Neural progenitor cell (in vitro differentiated cells): ENCODE data around the gene SHQ1. TPM values are rescaled to one million over a fixed set of nuclear protein-coding genes. Genes with fewer than 3 reads are reported as not detected.
A peak's percentile ranks its signal among the peaks of the same experiment; 100 is the strongest.

Source experiments
- DNase-seq: peaks from one replicate; pipeline ENCODE4 v3.0.0-alpha.2; 2016; ENCODE audit warnings: low spot score
- H2AFZ ChIP-seq: fragments of 200-600 bp; sonication (generic); replicated peaks from 2 replicates; pipeline ENCODE4 v1.6.1; 2016; ENCODE audit warnings: antibody characterized with exemption
- H3F3A ChIP-seq: fragments of 200-600 bp; sonication (generic); 2 replicates; pipeline ENCODE4 v1.6.1; 2016; ENCODE audit warnings: antibody characterized with exemption, low read depth
- H3K27ac ChIP-seq: fragments of 200-600 bp; sonication (generic); 2 replicates; pipeline ENCODE4 v1.5.1; 2016; ENCODE audit warnings: mild to moderate bottlenecking
- H3K27me3 ChIP-seq: fragments of 200-600 bp; sonication (generic); 2 replicates; pipeline ENCODE4 v1.6.1; 2016; ENCODE audit warnings: mild to moderate bottlenecking, moderate library complexity
- H3K36me3 ChIP-seq: fragments of 200-600 bp; sonication (generic); 2 replicates; pipeline ENCODE4 v1.5.1; 2016
- H3K4me1 ChIP-seq: fragments of 200-600 bp; sonication (generic); 2 replicates; pipeline ENCODE4 v1.6.1; 2016; ENCODE audit warnings: mixed run types
- H3K4me2 ChIP-seq: fragments of 200-600 bp; sonication (generic); 2 replicates; pipeline ENCODE4 v1.6.1; 2016
- H3K4me3 ChIP-seq: fragments of 200-600 bp; sonication (generic); 2 replicates; pipeline ENCODE4 v1.5.1; 2016
- H3K79me2 ChIP-seq: fragments of 200-600 bp; sonication (generic); 2 replicates; pipeline ENCODE4 v1.6.1; 2016; ENCODE audit warnings: low read depth
- H3K9ac ChIP-seq: fragments of 200-600 bp; sonication (generic); 2 replicates; pipeline ENCODE4 v1.6.1; 2016
- H3K9me3 ChIP-seq: fragments of 200-600 bp; sonication (generic); 2 replicates; pipeline ENCODE4 v1.5.1; 2016; ENCODE audit warnings: low read depth
- H4K20me1 ChIP-seq: fragments of 200-600 bp; sonication (generic); 2 replicates; pipeline ENCODE4 v1.6.1; 2016; ENCODE audit warnings: low read depth
- H3K27ac Mint-ChIP-seq: 3 replicates; pipeline ENCODE4 v1.8.0; 2021; ENCODE audit warnings: mixed read lengths
- H3K27me3 Mint-ChIP-seq: 2 replicates; pipeline ENCODE4 v1.8.0; 2022; ENCODE audit warnings: low read depth, mild to moderate bottlenecking, inconsistent platforms, moderate library complexity, mixed read lengths; ENCODE audit not compliant: insufficient read depth
- H3K36me3 Mint-ChIP-seq: 3 replicates; pipeline ENCODE4 v1.8.0; 2021; ENCODE audit warnings: mixed read lengths
- H3K4me1 Mint-ChIP-seq: 3 replicates; pipeline ENCODE4 v1.8.0; 2021; ENCODE audit warnings: mixed read lengths
- H3K4me3 Mint-ChIP-seq: 3 replicates; pipeline ENCODE4 v1.8.0; 2021; ENCODE audit warnings: mild to moderate bottlenecking, moderate library complexity, mixed read lengths
- H3K9me3 Mint-ChIP-seq: 3 replicates; pipeline ENCODE4 v1.8.0; 2020; ENCODE audit warnings: mixed read lengths
- EZH2 ChIP-seq: fragments of 200-600 bp; sonication (generic); IDR thresholded peaks from 2 replicates; pipeline ENCODE4 v1.6.1; 2017; ENCODE audit warnings: antibody characterized with exemption, mild to moderate bottlenecking, moderate library complexity
- EZH2phosphoT487 ChIP-seq: fragments of 200-600 bp; sonication (generic); IDR thresholded peaks from 2 replicates; pipeline ENCODE4 v1.6.1; 2017; ENCODE audit warnings: antibody characterized with exemption
- total RNA-seq: library from RNA; depleted of rRNA; stranded (reverse); fragments of >200 nt; gene quantifications from 2 replicates; pipeline ENCODE4 v1.2.3, GENCODE V29; 2015; ENCODE audit warnings: low replicate concordance
- TF ChIP-seq, protein P1 (sequence below): fragments of 200-600 bp; sonication (generic); IDR thresholded peaks from 2 replicates; pipeline ENCODE4 v1.5.1; 2017; ENCODE audit warnings: antibody characterized with exemption, mild to moderate bottlenecking

The SHQ1 gene
- total RNA-seq, 1 donor from 2014 or later = 21.3 TPM

DNA sequence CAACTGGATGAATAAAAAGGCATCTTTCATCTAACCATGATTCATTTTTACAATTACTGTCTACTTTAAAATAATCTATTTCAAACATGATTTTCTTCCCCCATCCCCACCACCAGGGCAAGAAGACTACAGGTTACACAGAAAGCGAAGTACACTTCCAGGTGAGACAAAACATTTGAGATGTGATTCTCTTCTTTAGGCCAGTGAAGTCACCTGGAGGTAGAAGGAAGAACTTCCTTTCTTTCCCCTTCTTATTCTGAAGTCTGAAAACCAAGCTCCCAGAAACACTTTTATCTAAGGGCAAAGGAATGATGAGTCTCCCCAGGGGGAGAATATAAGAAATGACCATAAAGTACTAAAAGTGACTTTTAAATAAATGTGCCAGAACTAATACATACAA lies 36.7 kb downstream of the SHQ1 start:
- H3K4me2 ChIP-seq = no peak overlapping the region

DNA sequence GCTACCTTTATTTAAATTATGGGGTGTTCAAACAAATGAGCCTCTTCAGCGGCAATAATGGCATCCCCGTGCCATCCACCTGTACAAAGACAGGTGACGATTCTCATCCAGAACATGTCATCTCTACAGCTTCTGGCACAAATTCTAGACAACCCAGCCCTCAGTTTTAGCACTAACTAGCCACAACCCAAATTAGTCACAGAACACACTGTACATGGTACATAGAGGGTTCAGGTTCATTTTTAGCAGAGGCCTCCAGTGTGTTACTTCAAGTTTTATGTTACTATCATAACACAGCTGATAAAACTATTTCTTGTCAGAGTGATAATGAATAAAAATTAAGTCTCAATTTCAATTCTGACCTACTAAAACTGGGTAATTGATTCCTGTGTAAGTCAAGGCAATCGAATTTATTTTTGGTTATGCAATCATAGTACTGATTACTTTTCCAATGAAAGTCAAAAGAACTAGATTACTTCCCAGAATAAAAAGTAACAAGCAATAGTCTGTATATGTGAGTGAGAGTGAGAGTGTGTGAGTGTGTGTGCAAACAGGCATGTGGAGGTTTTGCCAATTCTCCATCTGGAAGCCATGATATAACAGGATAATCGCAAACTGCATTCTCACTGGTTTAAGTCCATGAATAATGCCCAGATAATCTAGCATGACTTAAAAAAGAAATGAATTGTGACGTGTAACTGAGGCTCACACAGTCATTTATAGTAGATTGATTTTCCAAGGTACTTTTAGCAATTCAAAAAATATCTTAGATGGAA lies 37.4 kb downstream of the SHQ1 start:
- peaks cover 12% of the 10 kb centered on the region for H3F3A ChIP-seq
- no peak overlapping the region for H3K9ac ChIP-seq
- Mint-ChIP-seq H3K36me3 (peaks cover 2% of the 10 kb centered on the region), H3K27me3 (no peaks in the 10 kb centered on the region), H3K27ac (no peak overlapping the region), H3K4me3 (no peak overlapping the region), H3K9me3 (no peaks in the 10 kb centered on the region), H3K4me1 (peaks cover 6% of the 10 kb centered on the region)
- H3K9me3 ChIP-seq = no peaks in the 10 kb centered on the region
- H3K36me3 ChIP-seq = no peaks in the 10 kb centered on the region
- TF ChIP-seq EZH2phosphoT487 = no peak
- TF ChIP-seq EZH2 = no peak
- TF ChIP-seq, protein P1, sequence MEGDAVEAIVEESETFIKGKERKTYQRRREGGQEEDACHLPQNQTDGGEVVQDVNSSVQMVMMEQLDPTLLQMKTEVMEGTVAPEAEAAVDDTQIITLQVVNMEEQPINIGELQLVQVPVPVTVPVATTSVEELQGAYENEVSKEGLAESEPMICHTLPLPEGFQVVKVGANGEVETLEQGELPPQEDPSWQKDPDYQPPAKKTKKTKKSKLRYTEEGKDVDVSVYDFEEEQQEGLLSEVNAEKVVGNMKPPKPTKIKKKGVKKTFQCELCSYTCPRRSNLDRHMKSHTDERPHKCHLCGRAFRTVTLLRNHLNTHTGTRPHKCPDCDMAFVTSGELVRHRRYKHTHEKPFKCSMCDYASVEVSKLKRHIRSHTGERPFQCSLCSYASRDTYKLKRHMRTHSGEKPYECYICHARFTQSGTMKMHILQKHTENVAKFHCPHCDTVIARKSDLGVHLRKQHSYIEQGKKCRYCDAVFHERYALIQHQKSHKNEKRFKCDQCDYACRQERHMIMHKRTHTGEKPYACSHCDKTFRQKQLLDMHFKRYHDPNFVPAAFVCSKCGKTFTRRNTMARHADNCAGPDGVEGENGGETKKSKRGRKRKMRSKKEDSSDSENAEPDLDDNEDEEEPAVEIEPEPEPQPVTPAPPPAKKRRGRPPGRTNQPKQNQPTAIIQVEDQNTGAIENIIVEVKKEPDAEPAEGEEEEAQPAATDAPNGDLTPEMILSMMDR = no peak
- peak overlapping the region; percentile 34 for H3K4me2 ChIP-seq
- H4K20me1 ChIP-seq = no peaks in the 10 kb centered on the region
- no peak overlapping the region for H3K4me3 ChIP-seq
- H3K79me2 ChIP-seq = no peaks in the 10 kb centered on the region
- H2AFZ ChIP-seq = no peak overlapping the region
- peaks cover 14% of the 10 kb centered on the region for H3K4me1 ChIP-seq
- DNase-seq = no peak
- H3K27ac ChIP-seq = peak overlapping the region; percentile 64
- H3K27me3 ChIP-seq = no peaks in the 10 kb centered on the region

More for the DNA sequence above, 36.7 kb downstream of the SHQ1 start:
- peaks cover 14% of the 10 kb centered on the region for H3K4me1 ChIP-seq
- no peak for DNase-seq
- no peaks in the 10 kb centered on the region for H3K27me3 Mint-ChIP-seq
- H3K9ac ChIP-seq = no peak overlapping the region
- H2AFZ ChIP-seq = no peak overlapping the region
- H3K36me3 Mint-ChIP-seq = peaks cover 2% of the 10 kb centered on the region
- no peak overlapping the region for H3K4me3 Mint-ChIP-seq
- H3K9me3 Mint-ChIP-seq = no peaks in the 10 kb centered on the region
- H3K27ac ChIP-seq = no peak overlapping the region
- H3K9me3 ChIP-seq = no peaks in the 10 kb centered on the region
- TF ChIP-seq EZH2 = no peak
- TF ChIP-seq, protein P1 = peak; percentile 26
- H3K27me3 ChIP-seq = no peaks in the 10 kb centered on the region
- H4K20me1 ChIP-seq = no peaks in the 10 kb centered on the region
- H3K27ac Mint-ChIP-seq = no peak overlapping the region
- peaks cover 12% of the 10 kb centered on the region for H3F3A ChIP-seq
- H3K4me1 Mint-ChIP-seq = peaks cover 6% of the 10 kb centered on the region
- no peaks in the 10 kb centered on the region for H3K36me3 ChIP-seq
- no peak overlapping the region for H3K4me3 ChIP-seq
- H3K79me2 ChIP-seq = no peaks in the 10 kb centered on the region

DNA sequence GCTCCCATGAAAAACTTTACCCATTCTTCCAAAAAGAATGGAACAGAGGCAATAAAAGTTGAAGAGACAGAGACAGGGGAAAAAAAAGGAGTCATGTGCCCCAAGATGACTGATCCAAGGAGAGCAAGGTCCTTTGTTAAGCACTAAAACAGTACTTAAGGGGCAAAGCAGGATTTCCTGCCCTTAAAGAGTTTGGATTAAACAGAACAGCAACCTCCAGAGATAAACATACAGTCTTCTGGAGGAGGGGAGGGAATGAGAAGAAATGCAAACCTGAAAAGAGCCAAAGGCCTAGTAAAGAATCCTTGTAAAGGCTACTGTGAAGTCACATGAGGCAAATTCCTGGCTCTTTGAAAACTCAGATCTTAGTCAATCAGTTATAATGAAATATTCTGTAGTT lies 38.2 kb downstream of the SHQ1 start:
- Histone ChIP-seq H3K27me3 (no peaks in the 10 kb centered on the region), H3K4me2 (peak overlapping the region; percentile 34), H3K27ac (peak overlapping the region; percentile 64), H4K20me1 (no peaks in the 10 kb centered on the region), H3K36me3 (no peaks in the 10 kb centered on the region), H3K4me1 (peaks cover 14% of the 10 kb centered on the region), H3K79me2 (no peaks in the 10 kb centered on the region), H3F3A (peaks cover 12% of the 10 kb centered on the region), H3K4me3 (no peak overlapping the region), H3K9ac (no peak overlapping the region), H3K9me3 (no peaks in the 10 kb centered on the region), H2AFZ (no peak overlapping the region)
- DNase-seq = peak; percentile 37
- H3K4me1 Mint-ChIP-seq = peaks cover 6% of the 10 kb centered on the region
- no peak for TF ChIP-seq EZH2
- TF ChIP-seq, protein P1 = no peak
- TF ChIP-seq EZH2phosphoT487 = no peak
- H3K27me3 Mint-ChIP-seq = no peaks in the 10 kb centered on the region
- H3K36me3 Mint-ChIP-seq = peaks cover 2% of the 10 kb centered on the region
- no peaks in the 10 kb centered on the region for H3K9me3 Mint-ChIP-seq
- H3K4me3 Mint-ChIP-seq = no peak overlapping the region
- H3K27ac Mint-ChIP-seq = no peak overlapping the region
